ENCODE measurements around the gene F11. TPM values are rescaled to one million over a fixed set of nuclear protein-coding genes. Genes with fewer than 3 reads are reported as not detected.

Gene F11
- total RNA-seq, result not detected in 2 replicates

GRCh38 chr4:186265683-186266652 lies at the start of gene F11:
Gene F11 (plus strand): TSS chr4:186266189. CDS start chr4:186267137, 948 bp downstream.

GRCh38 chr4:186227221-186227620 lies 38.8 kb upstream of the F11 start, which contains the start of gene KLKB1:
Gene KLKB1 (plus strand): TSS chr4:186227507. CDS start chr4:186228196, 689 bp downstream.

Other genes with a start within 250 kb of the F11 start
- gene TLR3, start 197.0 kb upstream of the F11 start, total RNA-seq, result 3.9 and 5.1 TPM in 2 replicates
- 5.1 and 7.7 TPM in 2 replicates for gene FAM149A, start 161.5 kb upstream of the F11 start, total RNA-seq
- gene CYP4V2, start 74.6 kb upstream of the F11 start, total RNA-seq, result 7.4 and 9.2 TPM in 2 replicates
- gene KLKB1, start 38.7 kb upstream of the F11 start, total RNA-seq, result 0.37 TPM in 1 of 2 replicates, not detected in the other